Left forelimb (tissue), 1 donor: ENCODE results near the gene ADSS2.

ENCODE experiments used
- DNase-seq: peaks from one replicate; pipeline ENCODE4 v3.0.0-alpha.2; 2018; ENCODE audit warnings: low spot score

The ADSS2 gene

DNA sequence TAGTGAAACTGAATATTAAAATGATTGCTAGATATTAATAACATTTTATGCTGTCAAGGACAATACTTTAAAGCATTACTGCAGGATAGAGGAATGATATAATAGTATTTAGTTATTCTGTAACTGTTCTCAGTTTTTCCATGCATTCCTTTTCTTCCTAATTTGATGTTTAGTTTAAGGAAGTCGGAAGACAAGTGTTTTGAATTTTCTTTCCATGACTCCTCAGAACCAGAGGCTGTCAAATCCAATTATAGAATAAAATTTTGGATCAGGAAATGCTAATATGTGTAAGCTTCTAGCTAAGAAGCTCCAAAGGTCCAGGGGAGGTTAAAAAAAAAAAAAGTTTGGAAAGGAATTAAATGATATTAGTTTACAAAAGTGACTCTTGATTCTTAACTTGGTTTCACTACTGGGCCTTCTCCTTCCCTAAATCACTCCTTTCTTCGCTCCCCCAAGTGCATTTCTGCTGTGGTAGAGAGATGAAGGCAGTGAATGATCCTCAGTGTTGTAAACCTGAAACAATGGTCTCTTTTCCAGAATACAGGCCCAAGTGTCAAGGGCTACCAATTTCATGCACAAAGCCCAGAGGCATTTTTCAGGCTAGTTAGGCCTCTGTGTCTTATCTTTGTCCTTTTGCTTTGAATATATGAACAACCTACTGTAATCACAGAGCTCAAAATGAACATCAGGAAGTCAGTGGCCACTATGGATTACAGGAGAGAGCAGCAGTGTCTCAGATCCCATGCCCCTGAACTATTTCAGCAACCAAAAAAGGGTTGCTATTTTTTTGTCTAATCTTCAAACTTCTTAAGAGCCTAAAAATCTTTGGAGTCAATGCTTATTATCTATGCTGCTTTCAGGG is 6.2 kb downstream of the ADSS2 start:
- no peak for DNase-seq

DNA sequence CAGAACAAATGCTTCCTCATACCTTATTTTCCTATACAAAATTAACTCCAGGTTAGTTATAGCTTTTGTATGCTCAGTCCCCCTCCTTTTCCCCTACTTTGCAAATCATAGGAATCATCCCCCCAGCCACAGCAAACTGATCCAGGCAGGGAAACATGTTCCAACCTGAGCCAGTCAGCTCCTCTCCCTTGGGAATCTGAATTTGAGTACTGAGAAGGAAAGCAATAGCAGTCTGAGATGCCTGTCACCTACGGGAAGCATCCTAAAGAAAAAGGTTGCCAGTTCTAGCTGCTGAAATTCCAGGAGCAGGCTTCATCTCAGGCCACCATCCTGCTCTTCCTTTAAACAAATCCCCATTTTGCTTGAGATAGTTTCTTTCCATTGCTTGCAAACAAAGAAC is 6.9 kb downstream of the ADSS2 start:
- DNase-seq = no peak

DNA sequence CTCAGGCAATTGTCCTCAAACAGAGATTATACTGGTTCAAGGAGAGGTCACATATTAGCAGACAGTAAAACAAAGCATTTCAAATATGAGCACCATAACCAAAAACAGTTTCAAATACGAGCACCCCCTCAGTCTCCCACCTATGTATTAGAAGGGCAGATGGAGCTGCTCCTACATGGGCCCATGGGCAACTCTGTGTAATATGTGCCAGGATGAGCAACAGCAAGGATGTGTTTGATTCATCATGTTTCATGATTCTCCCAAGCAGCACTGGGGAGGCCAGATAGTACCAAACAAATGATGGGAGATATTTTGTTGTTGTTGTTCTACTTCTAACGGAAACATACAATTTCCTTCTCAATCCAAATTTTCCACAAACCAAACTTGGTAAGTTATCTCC is 8.9 kb downstream of the ADSS2 start:
- no peak for DNase-seq

DNA sequence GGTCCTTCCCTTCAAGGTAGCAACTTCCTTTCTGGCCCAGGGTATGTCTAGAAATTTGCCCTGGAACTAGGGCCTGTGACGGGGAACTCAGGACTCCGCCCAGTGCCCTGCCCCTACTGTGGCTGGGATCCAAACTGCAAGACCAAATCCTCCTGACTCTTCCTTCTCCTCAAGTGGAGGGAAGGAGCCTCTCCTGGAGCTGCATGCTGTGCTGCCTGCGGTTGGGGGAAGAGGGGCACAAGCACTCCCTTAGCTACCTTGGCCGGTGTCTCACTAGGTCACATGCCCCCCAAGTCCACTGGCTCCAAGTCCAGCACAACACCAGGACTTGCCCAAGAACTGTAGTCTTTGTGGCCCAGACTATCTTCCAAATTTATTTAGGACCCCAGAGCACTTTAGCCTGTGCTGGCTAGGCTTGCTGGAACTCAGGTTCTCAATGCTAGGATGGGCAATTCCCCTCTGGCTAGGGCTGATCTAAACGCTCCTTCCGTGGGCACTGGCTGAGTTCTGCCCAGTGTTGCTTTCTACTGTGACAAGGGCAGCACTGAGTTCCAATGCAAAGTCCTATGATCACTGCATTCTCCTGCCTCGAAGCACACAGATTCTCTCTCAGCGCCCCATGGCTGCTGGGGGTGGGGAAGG is 12.2 kb downstream of the ADSS2 start:
- no peak for DNase-seq

DNA sequence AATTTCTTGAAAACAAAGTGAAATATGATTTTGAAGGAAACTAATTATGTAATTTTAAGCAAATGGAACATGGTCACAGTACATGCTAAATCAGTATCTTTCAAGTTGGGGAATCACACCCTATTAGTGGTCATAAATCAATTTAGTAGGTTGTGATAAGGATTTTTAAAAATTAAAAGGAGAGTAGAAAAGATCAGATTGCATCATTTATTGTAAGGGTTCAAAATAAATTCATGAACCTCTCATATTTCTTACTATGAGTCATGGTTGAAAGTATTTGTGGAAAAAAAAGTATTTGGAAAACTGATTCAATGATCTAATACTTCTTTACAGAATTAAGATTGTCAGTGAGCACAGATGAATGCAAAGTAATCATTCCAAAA is 14.6 kb downstream of the ADSS2 start:
- no peak for DNase-seq

DNA sequence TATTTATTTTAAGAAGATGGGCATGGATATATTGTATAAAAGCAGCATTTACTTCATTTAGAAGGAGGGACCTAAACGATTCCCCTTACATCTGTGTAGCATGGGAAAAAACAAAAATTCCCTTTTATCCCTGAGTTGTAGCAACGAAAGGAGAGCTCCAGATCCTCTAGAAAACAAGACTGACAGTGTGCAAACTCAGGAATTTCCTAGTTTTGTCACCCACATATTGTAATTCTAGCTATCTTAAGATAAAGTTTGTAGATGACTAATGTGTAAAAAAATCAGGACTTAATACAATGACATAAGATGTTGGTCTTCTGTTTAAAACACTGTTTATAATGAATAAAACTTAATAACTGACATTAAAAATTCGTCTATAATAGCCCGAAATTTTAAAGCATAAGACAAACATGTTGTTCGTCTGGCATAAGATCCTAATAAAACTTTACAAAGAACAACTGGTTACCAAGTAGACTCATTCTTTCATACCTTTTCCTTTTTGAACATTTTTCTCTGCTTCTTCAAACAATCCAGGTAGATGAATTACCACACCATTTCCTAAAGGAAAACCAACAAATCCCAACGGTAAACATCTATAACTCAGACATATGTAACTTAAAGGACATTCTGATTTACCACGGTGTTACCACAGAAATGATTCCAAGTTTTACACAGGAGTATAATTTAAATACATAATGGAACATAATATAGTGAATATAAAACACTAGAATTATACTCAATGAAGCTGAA is 15.2 kb downstream of the ADSS2 start:
- DNase-seq = no peak

DNA sequence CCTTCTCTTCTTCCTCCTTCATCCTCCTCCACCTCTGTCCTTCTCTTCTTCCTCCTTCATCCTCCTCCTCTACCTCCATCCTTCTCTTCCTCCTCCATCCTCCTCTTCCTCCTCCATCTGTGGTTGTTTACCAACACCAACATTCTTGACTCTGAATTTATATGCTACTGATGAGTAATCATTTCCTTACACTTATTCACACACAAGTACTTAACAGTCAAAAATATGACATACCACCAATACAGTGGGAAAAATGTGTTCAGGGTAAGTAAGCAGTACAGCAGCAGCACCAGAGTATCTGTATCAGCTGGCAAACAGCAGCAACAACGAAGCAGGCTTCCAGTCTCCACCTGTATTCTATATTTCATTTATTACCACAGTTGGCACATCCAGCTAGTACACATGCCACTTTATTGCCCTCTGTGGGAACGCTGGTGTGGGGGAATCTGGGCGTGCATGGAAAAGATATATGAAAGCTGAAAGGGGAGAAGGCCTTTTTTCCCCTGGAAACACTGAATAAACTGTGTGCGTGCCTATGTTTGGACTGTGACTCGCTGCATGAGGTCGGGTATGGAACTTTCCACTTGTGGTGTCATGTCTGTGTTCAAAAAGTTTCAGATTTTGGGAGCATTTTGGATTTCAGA is 16.0 kb downstream of the ADSS2 start:
- no peak for DNase-seq

DNA sequence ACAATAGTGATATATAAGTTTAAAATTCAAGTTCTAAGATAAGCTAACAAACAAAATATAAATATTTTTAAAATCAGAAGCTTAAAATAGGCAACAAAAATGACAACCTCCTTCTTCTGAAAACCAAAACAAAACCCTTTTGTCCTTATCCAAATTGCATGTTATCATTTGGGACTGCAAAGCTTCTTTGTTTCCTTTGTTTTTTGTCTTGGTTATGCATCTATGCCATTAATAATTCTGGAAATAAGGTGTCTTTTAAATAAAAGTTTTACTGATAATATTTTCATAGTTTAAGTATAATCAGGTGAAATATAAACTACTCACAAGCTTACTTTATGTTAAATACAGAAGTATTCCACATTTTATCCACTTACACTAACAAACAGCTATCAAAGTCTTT is 20.5 kb downstream of the ADSS2 start:
- no peak for DNase-seq

DNA sequence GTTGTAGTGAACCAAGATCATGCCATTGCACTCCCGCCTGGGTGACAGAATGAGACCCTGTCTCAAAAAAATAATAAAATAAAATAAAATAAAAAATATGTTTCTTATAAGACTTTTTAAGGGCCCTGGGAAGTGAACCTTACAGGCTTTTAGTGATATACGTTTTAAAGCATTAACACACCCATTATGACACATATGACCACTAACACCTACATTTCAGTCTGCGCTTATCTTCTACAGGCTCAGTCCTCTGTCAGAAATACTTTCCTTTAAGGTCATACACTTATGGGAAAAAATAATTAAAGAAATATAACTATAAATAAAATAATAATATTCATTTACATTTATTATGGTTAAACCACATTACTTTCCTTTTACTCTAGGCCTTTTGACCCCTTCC is 21.9 kb downstream of the ADSS2 start:
- DNase-seq = no peak

DNA sequence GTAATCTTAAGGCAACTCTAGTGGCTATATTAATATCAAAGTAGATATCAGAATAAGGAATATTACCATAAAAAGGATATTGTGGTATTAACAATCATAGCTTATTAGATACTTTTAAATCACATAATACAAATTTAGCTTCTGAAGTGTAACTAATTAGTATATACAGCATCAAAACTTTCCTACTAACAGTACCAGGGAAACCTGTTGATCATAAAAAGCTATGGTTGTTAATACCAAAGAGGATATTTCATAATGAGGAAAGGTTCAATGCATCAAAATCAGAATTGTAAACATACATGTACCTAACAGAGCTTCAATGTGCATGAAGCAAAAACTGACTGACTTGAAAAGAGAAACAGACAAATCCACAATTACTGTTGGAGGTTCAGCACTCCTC is 24.1 kb downstream of the ADSS2 start:
- DNase-seq = no peak

DNA sequence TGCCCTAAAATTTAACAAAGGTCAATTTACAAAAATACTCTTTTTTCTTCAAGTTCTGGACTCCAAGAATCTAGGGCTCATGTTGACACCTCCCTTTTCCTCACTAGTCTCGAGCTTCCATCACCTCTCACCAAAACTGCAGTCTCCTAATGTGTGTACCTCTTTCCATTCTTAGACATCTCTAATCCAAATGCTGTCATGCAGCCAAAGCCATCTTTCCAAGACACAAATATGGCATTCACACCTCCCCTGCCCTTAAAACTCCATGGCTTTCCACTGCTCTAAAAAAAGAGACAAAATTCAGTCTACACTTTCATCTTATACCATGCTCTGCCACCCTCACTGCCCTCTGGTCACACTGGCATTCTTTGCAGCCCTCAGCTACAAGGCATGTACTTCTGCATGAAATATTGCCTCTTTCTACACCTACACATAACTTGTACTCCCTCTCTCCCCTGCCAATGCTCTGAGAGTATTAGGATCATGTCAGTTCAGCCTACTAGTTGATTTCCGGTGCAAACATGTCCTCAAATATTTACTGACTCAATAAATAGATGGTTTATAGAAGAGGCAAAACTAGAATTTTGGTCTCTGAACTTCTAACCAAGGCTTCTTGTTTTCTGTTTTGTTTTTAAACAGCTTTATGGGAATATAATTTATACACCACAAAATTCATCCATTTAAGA is 26.9 kb downstream of the ADSS2 start:
- DNase-seq = no peak

DNA sequence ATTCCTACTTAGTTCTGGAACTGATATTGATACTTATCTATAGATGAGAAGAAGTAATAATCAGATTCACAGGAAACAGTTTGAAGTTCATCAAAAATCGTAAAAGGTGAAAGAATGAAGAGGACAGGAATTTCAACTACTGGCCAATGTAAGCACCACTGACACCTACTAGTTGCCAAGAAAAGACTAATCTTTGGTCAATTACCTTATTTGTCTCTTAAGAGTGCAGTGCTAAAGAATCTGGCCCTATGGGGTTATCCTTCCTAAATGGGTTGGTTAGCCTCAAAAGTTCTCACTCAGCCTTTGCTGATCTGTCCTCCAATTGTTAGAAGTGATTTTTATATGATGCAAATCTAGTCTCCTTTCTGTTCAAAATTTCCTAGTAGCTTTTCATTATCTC is 29.5 kb downstream of the ADSS2 start:
- no peak for DNase-seq

DNA sequence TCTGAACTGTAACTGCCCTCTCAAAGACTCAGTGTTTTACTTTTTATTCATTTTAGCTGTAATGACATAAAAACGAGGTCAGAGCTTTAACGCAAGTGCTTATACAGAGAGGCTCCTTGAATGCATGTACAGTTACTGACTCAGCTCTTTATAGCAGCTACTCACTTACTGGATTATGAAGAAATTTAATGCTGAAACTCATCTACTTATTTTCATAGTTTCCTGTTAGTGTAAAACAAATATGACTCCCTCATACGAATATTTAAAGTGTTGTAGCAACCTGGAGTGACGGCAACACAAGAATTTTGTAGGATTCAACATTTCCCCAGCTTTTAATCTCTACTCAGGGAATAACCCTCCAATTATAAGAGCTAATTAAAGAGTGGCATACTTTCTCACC is 32.7 kb downstream of the ADSS2 start:
- DNase-seq = no peak

DNA sequence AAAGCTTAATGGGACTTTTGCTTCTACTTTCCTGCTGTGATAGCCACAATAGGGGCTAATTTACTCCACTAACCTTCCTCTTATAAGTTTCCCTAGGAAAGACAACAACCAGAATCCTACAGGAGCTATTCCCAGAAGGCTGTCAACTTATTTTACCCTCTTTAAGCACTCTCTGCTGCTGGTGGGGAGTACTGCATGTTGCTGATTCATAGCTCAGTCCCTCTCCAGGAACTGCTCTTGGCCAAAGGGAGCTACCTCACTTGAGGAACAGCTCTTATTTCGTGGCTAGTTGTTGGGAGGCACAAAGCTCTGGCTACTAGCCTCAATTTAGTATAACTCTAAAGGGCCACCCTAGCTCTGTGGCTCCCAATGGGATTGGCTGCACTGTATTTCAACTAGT is 37.2 kb downstream of the ADSS2 start:
- no peak for DNase-seq

DNA sequence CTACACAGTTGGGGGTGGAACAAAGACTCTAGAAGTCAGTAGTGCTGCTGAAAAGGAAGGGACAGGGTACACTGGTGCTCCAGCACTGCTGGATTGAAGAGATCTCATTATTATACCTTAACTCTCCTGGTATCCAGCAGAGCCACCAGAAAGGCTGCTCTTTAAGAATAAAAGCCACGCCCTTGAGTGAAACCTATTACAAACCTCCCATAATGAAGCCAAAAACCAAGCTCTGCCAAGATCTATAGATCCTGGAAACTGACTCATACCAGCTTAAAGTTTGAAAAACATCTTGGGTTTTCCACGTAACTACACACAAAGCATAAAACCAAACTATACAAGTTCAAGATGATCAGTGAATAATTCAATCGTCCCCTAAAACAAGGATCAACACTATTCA is 38.0 kb downstream of the ADSS2 start:
- no peak for DNase-seq

DNA sequence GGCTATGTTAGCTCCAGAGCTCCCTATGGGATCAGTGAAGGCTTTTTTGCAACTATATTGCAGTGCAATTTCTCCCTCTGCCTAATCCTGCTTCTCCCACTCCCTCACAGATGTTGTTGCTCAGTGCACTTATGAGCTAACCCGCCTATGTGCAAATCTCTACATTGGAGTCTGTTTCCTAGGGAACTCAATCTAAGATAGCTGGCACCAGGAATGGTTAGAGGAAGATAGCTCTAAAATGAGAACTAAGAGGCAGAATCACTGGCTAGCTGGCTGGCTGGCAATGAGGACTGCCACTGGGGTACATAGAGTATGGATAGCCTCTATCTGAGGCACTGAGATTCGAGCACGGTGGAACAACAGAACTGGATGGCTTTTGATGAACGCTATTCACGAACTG is 39.5 kb downstream of the ADSS2 start:
- no peak for DNase-seq

DNA sequence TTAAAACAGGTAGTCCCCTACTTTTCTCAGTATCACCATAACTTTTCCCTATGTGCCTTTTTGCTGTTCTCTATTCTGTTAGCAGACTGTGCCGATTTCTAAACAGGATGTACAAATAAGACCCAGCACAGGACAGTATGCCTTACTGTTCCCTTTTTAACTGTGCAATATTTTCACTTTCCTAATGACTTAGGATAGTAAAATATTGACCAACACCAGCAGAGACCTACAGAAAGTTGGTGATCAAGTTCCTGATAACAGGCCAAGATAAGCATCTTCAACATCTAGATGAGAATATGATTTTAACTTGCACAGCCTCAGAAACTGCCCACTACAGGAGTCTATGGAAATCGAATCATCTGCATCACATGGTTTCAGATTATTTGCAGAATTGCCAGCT is 42.0 kb downstream of the ADSS2 start:
- DNase-seq = no peak

DNA sequence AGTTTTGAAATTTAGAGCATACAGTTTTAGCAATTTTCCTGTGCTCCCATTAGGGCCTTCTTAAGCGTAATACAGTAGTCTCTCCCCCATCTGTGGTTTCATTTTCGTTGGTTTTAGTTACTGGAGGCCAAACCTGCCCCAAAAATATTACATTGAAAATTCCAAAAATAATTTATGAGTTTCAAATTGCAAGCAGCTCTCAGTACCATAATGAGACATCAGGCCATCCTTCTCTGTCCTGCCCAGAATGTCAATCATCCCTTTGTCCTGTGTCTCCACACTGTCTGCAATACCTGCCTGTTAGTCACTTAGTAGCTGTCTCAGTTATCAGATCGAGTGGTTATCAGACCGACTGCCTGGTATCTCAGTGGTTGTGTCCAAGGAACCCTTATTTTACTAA is 45.4 kb downstream of the ADSS2 start:
- DNase-seq = no peak

DNA sequence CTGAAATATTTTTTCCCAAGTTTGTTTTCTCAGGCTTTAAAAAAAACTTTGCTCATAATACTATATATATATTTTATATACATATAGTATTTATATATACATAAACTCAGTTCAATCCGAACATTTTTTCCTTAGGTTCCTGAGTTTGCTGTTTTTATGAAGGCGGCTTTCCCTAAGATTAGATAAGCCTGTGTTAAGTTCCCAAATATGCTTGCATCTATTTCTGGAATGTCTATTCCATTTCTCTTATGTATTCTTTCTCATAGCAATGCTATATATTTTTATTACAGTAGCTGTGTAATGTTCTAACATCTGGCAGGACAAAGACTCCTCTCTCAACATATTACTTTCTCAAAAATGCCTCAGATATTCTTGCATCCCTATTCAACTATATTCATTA is 45.9 kb downstream of the ADSS2 start:
- DNase-seq = no peak

DNA sequence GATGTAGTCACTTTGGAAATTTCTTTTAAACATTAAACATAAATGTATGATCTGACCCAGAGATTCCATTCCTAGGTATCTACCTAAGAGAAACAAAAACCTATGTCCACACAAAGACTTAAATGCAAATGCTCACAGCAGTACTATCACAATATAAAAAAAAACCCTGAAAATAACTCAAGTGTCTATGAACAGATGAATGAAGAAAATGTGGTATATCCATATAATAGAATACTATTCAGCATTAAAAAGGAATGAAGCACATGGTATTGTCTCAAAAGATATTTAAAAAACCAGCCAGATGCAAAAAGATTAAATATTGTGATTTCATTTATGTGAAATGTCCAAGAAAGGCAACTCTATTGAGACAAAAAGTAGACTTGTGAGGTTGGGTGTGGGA is 48.3 kb downstream of the ADSS2 start:
- DNase-seq = no peak

DNA sequence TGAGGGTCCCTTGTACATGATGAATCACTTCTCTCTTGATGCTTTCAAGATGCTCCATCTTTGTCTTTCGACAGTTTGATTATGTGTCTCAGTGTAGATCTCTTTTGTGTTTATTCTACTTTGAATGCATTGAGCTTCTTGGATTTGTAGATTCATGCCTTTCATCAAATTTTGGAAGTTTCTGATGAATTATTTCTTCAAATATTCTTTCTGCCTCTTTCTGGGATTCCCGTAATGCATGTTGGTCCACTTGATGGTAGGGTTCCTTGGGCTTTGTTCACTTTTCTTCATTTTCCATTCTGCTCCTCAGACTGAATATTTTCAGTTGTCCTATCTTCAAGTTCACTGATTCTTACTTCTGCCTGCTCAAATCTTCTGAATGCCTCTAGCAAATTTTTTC is 50.7 kb downstream of the ADSS2 start:
- DNase-seq = no peak

DNA sequence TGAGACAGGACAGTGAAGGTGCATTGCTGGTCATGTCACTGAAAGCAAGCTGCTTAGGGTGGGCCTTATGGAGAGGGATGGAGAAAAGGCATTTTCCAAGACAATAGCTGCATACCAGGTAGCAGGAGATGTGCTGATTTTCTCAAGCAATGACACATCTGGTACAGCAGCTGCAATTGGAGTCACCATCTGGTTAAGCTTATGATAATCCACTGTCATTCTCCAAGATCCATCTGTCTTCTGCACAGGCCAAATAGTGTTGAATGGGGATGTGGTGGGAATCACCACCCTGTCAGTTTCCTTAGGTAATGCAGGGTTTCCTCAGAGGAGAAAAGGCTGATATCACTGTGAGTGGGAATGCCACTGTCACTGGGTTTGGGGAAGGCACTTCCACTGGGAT is 54.6 kb downstream of the ADSS2 start:
- no peak for DNase-seq
